HL-60 (cell line): Measurements from ENCODE around the gene MORN2.
"Not testable (repeated sequence)": the region's sequence is repeated elsewhere in the genome, so short reads cannot be mapped to it uniquely, and the experiment has no call there.

Source experiments
- DNase-seq, 2 experiments: peaks; one replicate each; pipeline ENCODE4 v3.0.0-alpha.2; 2010 to 2020; ENCODE audit warnings: low read depth in 1 of 2, low spot score in 1 of 2
- H3K27ac ChIP-seq: fragments of 250-450 bp; sonication (Bioruptor Pico); replicated peaks from 2 replicates; pipeline ENCODE4 v1.5.1; 2020; ENCODE audit warnings: mild to moderate bottlenecking, moderate library complexity
- H3K27me3 ChIP-seq: fragments of 250-450 bp; sonication (Bioruptor Pico); 2 replicates; pipeline ENCODE4 v1.5.1; 2021; ENCODE audit warnings: mild to moderate bottlenecking, moderate library complexity; ENCODE audit not compliant: insufficient read depth, poor library complexity, severe bottlenecking
- H3K4me3 ChIP-seq: replicated peaks from 2 replicates; pipeline ENCODE4 v1.5.1; 2011; ENCODE audit warnings: mild to moderate bottlenecking, control low read depth, low read length; ENCODE audit not compliant: insufficient read depth
- GABPA ChIP-seq: IDR thresholded peaks from 2 replicates; pipeline ENCODE4 v1.6.1; 2012; ENCODE audit warnings: low read depth
- POLR2AphosphoS5 ChIP-seq: IDR thresholded peaks from 2 replicates; pipeline ENCODE4 v1.6.1; 2012; ENCODE audit warnings: low read depth
- SPI1 ChIP-seq: IDR thresholded peaks from 2 replicates; pipeline ENCODE4 v1.6.1; 2012; ENCODE audit warnings: low read depth, mild to moderate bottlenecking, borderline replicate concordance
- long read RNA-seq: library from polyadenylated mRNA; unstranded; transcript quantifications from one replicate; pipeline ENCODE4 v2.0.0, GENCODE V29; 2020
- TF ChIP-seq, protein P1 (sequence below): IDR thresholded peaks from 2 replicates; pipeline ENCODE4 v1.6.1; 2012; ENCODE audit warnings: low read depth; ENCODE audit not compliant: insufficient replicate concordance
- TF ChIP-seq, protein P2 (sequence below): IDR thresholded peaks from one replicate; pipeline ENCODE4 v1.5.1; 2011; ENCODE audit warnings: low read length, control low read depth, inconsistent platforms; ENCODE audit not compliant: insufficient read depth

The MORN2 gene
- long read RNA-seq, partial matches to known transcripts: 0 of 1 reads
- long read RNA-seq, other reads (novel, unspliced or antisense): 1 of 1 reads

DNA sequence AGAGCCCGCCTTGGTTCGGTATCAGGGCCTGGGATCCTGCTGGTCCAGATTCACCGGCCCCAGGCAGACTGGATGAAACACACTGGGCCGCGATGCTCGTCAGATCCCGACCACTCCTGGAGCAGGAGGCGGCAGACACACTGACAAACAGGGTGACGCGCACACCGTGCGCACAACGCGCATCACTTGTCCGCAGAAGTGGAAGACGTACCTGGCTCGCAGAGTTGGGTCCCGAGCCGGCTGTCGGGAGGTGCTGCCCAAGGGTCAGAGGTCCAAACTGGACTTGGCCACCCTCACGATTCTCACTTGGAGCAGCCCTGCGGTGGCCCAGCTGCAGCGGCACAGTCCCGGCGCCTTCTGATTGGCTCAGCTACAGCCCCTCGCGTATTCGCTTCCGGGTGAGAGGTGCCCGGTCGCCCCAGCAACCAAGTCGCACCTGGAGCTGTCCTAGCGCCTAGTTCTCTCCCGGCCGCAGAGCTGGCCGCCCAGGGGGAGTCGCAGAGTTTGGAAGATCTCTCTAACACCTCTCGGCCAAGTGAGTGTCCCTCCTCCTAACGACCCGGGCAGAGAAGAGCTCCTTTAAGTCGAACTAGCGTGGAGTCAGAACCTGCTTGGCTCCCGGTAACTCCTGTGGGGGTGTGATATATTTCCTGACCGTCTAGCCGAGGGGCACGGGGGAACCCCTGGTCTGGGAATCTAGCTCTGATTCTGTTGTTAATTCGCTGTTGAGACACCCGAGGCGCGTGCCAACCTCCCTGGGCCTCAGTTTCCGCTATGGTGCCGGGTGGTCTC is at the start of gene MORN2, which contains the start of gene DHX57:
TSS of gene MORN2 (plus strand) at position 401 of the 792 bp plus-strand sequence.
TSS of gene DHX57 (minus strand) at position 359 of the 792 bp plus-strand sequence. CDS start 7,529 bp downstream, outside the sequence.
- peak; percentile 65 to 88 for DNase-seq
- TF ChIP-seq POLR2AphosphoS5 (peak; percentile 45; the same call in 1 of the 2 replicates), SPI1 (no peak), GABPA (peak; percentile 84)
- TF ChIP-seq, protein P1, sequence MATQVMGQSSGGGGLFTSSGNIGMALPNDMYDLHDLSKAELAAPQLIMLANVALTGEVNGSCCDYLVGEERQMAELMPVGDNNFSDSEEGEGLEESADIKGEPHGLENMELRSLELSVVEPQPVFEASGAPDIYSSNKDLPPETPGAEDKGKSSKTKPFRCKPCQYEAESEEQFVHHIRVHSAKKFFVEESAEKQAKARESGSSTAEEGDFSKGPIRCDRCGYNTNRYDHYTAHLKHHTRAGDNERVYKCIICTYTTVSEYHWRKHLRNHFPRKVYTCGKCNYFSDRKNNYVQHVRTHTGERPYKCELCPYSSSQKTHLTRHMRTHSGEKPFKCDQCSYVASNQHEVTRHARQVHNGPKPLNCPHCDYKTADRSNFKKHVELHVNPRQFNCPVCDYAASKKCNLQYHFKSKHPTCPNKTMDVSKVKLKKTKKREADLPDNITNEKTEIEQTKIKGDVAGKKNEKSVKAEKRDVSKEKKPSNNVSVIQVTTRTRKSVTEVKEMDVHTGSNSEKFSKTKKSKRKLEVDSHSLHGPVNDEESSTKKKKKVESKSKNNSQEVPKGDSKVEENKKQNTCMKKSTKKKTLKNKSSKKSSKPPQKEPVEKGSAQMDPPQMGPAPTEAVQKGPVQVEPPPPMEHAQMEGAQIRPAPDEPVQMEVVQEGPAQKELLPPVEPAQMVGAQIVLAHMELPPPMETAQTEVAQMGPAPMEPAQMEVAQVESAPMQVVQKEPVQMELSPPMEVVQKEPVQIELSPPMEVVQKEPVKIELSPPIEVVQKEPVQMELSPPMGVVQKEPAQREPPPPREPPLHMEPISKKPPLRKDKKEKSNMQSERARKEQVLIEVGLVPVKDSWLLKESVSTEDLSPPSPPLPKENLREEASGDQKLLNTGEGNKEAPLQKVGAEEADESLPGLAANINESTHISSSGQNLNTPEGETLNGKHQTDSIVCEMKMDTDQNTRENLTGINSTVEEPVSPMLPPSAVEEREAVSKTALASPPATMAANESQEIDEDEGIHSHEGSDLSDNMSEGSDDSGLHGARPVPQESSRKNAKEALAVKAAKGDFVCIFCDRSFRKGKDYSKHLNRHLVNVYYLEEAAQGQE: peak; percentile 63
- TF ChIP-seq, protein P2, sequence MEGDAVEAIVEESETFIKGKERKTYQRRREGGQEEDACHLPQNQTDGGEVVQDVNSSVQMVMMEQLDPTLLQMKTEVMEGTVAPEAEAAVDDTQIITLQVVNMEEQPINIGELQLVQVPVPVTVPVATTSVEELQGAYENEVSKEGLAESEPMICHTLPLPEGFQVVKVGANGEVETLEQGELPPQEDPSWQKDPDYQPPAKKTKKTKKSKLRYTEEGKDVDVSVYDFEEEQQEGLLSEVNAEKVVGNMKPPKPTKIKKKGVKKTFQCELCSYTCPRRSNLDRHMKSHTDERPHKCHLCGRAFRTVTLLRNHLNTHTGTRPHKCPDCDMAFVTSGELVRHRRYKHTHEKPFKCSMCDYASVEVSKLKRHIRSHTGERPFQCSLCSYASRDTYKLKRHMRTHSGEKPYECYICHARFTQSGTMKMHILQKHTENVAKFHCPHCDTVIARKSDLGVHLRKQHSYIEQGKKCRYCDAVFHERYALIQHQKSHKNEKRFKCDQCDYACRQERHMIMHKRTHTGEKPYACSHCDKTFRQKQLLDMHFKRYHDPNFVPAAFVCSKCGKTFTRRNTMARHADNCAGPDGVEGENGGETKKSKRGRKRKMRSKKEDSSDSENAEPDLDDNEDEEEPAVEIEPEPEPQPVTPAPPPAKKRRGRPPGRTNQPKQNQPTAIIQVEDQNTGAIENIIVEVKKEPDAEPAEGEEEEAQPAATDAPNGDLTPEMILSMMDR: no peak
- Histone ChIP-seq H3K27me3 (no peaks in the 10 kb centered on the region), H3K4me3 (peak within 1 kb of the TSS; percentile 78), H3K27ac (peak within 1 kb of the TSS; percentile 55)

DNA sequence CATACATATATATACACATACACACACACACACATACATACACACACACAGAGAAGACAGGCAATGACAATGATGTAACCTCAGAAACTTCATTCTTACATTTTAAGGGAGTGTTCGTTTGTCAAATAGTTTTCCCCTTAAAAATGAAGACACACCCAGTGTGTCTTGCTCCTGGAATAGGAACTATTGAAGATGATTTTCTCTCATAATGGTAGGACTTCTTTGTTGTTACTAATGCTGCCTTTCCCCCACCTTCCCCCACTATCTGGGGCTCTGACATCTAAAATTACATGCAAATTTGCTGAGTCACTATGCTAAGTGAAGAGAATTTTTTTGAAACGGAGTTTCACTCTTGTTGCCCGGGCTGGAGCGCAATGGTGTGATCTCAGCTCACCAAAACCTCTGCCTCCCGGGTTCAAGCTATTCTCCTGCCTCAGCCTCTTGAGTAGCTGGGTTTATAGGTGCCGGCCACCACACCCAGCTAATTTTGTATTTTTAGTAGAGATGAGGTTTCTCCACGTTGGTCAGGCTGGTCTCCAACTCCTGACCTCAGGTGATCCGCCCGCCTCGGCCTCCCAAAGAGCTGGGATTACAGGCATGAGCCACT is 48.1 kb upstream of the MORN2 start:
- peak overlapping the region; percentile 21; the same call in 1 of the 2 replicates for H3K27ac ChIP-seq
- not testable (repeated sequence) for H3K4me3 ChIP-seq, H3K27me3 ChIP-seq
- DNase-seq: peak in 1 of 2 experiments; percentile 15

DNA sequence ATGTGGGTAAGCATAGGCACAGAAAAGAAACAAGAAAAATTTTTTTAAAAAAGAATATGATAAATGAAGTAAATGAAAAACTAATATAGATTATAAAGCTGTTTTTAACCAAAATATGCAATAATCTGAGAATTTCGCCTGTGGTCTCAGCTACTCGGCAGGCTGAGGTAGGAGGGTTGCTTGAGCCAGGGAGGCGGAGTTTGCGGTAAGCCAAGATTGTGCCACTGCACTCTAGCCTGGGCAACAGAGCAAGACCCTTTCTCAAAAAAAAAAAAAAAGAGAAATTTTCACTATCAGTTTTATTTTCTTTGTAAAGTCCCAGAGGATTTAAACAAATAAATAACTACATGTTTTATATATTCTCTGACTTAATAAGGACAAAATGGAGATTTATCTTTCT is 47.3 kb upstream of the MORN2 start:
- no peak overlapping the region for H3K4me3 ChIP-seq
- no peaks in the 10 kb centered on the region for H3K27me3 ChIP-seq
- no peak overlapping the region for H3K27ac ChIP-seq
- TF ChIP-seq GABPA: no peak
- TF ChIP-seq, protein P1: no peak
- TF ChIP-seq POLR2AphosphoS5: no peak
- TF ChIP-seq, protein P2: no peak
- TF ChIP-seq SPI1: no peak
- no peak for DNase-seq

DNA sequence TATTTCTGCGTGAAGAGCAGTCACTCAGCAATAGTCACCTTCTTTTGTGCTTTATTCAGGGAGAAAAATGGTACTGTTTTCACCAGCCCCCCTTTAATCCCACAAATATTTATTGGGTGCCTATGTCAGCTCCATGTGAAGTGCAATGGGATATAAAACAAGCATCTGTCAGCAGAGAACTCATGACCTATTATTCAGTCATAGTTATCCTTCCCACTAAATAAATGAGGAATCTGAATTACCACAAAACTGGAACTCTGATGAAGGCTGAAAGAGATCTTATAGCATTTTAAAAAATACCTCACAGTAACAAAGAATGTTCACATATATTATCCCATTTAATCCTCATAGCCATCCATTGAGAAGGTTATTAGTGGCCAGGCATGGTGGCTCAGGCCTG is 45.8 kb upstream of the MORN2 start:
- TF ChIP-seq SPI1: no peak
- TF ChIP-seq, protein P2: no peak
- no peak for DNase-seq
- no peak overlapping the region for H3K27ac ChIP-seq
- no peaks in the 10 kb centered on the region for H3K27me3 ChIP-seq
- no peak overlapping the region for H3K4me3 ChIP-seq
